MM.1S (cell line): Measurements from ENCODE around the gene CACNG6.

Experiments used
- DNase-seq: peaks from one replicate; pipeline ENCODE4 v3.0.0-alpha.2; 2015
- H2AFZ ChIP-seq: fragments of 300-600 bp; sonication (generic); 2 replicates; pipeline ENCODE4 v1.6.0; 2016; ENCODE audit warnings: antibody characterized with exemption, low read length
- H3F3A ChIP-seq: fragments of 300-600 bp; sonication (generic); 2 replicates; pipeline ENCODE4 v1.6.1; 2016; ENCODE audit warnings: mild to moderate bottlenecking, antibody characterized with exemption, low read length, moderate library complexity, mixed read lengths; ENCODE audit not compliant: insufficient read depth
- H3K27ac ChIP-seq: fragments of 300-600 bp; sonication (generic); 2 replicates; pipeline ENCODE4 v1.5.1; 2016; ENCODE audit warnings: mild to moderate bottlenecking, low read length
- H3K27me3 ChIP-seq: fragments of 300-600 bp; sonication (generic); replicated peaks from 2 replicates; pipeline ENCODE4 v1.6.0; 2016; ENCODE audit warnings: low read length; ENCODE audit not compliant: insufficient read depth
- H3K36me3 ChIP-seq: fragments of 300-600 bp; sonication (generic); replicated peaks from 2 replicates; pipeline ENCODE4 v1.6.1; 2016; ENCODE audit warnings: mild to moderate bottlenecking, low read length, mixed read lengths; ENCODE audit not compliant: insufficient read depth
- H3K4me1 ChIP-seq: fragments of 300-600 bp; sonication (generic); 2 replicates; pipeline ENCODE4 v1.6.1; 2016; ENCODE audit warnings: low read length, mixed read lengths
- H3K4me2 ChIP-seq: fragments of 300-600 bp; sonication (generic); 2 replicates; pipeline ENCODE4 v1.6.0; 2016; ENCODE audit warnings: low read depth, low read length
- H3K4me3 ChIP-seq: fragments of 300-600 bp; sonication (generic); 2 replicates; pipeline ENCODE4 v1.5.1; 2016; ENCODE audit warnings: low read length, mixed read lengths
- H3K79me2 ChIP-seq: fragments of 300-600 bp; sonication (generic); 2 replicates; pipeline ENCODE4 v1.6.1; 2016; ENCODE audit warnings: mixed run types, low read length, mixed read lengths
- H3K9ac ChIP-seq: fragments of 300-600 bp; sonication (generic); 2 replicates; pipeline ENCODE4 v1.6.1; 2016; ENCODE audit warnings: low read length, mixed read lengths
- H3K9me2 ChIP-seq: fragments of 300-600 bp; sonication (generic); replicated peaks from 2 replicates; pipeline ENCODE4 v1.6.1; 2016; ENCODE audit warnings: mild to moderate bottlenecking, low read length, mixed read lengths; ENCODE audit not compliant: insufficient read depth
- H3K9me3 ChIP-seq: fragments of 300-600 bp; sonication (generic); replicated peaks from 2 replicates; pipeline ENCODE4 v1.6.1; 2016; ENCODE audit warnings: mild to moderate bottlenecking, low read length, mixed read lengths; ENCODE audit not compliant: insufficient read depth
- H4K20me1 ChIP-seq: fragments of 300-600 bp; sonication (generic); 2 replicates; pipeline ENCODE4 v1.6.1; 2016; ENCODE audit warnings: mild to moderate bottlenecking, low read length, moderate library complexity, mixed read lengths; ENCODE audit not compliant: insufficient read depth
- EZH2 ChIP-seq: fragments of 300-600 bp; sonication (generic); optimal IDR thresholded peaks from 2 replicates; pipeline ENCODE3; 2017; ENCODE audit warnings: low read depth, mild to moderate bottlenecking, antibody characterized with exemption, low read length, mixed read lengths
- EZH2phosphoT487 ChIP-seq: fragments of 300-600 bp; sonication (generic); IDR thresholded peaks from 2 replicates; pipeline ENCODE4 v1.6.1; 2018; ENCODE audit warnings: antibody characterized with exemption, low read length
- TF ChIP-seq, protein P1 (sequence below): fragments of 300-600 bp; sonication (generic); IDR thresholded peaks from 2 replicates; pipeline ENCODE4 v1.5.1; 2016; ENCODE audit warnings: antibody characterized with exemption, low read length, mixed read lengths

The CACNG6 gene

DNA sequence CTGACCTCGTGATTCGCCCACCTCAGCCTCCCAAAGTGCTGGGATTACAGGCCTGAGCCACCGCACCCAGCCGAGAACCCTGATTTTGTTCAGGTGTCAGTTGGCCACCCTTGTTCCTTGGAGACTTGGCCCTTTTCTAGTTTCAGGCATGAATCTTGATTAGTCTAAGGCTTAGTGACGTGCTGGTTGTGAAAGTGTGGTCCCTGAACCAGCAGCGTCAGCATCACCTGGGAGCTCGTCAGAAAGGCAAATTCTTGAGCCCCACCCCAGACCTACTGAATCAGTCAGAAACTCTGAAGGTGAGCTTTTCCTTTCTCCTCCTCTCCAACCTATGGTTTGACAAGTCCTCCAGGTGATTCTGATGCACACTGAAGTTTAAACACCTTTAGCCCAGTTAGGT lies 35.2 kb downstream of the CACNG6 start:
- TF ChIP-seq, protein P1, sequence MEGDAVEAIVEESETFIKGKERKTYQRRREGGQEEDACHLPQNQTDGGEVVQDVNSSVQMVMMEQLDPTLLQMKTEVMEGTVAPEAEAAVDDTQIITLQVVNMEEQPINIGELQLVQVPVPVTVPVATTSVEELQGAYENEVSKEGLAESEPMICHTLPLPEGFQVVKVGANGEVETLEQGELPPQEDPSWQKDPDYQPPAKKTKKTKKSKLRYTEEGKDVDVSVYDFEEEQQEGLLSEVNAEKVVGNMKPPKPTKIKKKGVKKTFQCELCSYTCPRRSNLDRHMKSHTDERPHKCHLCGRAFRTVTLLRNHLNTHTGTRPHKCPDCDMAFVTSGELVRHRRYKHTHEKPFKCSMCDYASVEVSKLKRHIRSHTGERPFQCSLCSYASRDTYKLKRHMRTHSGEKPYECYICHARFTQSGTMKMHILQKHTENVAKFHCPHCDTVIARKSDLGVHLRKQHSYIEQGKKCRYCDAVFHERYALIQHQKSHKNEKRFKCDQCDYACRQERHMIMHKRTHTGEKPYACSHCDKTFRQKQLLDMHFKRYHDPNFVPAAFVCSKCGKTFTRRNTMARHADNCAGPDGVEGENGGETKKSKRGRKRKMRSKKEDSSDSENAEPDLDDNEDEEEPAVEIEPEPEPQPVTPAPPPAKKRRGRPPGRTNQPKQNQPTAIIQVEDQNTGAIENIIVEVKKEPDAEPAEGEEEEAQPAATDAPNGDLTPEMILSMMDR = no peak
- no peak for TF ChIP-seq EZH2
- no peak for TF ChIP-seq EZH2phosphoT487
- Histone ChIP-seq H3K4me1 (no peaks in the 10 kb centered on the region), H3K4me2 (no peak overlapping the region), H3K27me3 (peaks cover 7% of the 10 kb centered on the region; the same call in 1 of the 2 replicates), H3K9me3 (no peaks in the 10 kb centered on the region), H3F3A (no peaks in the 10 kb centered on the region), H3K79me2 (no peaks in the 10 kb centered on the region), H2AFZ (no peak overlapping the region), H4K20me1 (no peaks in the 10 kb centered on the region), H3K27ac (no peak overlapping the region), H3K9me2 (no peaks in the 10 kb centered on the region), H3K4me3 (no peak overlapping the region), H3K9ac (no peak overlapping the region), H3K36me3 (no peaks in the 10 kb centered on the region)
- DNase-seq = peak; percentile 8

DNA sequence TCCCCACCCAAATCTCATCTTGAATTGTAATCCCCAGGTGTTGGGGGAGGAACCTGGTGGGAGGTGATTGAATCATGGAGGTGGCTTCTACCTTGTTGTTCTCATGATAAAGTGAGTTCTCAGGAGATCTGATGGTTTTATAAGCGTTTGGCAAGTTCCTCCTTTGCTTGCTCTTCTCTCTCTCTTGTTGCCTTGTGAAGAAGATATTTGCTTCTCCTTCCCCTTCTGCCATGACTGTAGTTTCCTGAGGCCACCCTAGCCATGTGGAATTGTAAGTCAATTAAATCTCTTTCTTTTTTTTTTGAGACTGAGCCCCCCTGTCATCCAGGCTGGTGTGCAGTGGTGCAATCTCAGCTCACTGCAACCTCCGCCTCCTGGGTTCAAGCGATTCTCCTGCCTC lies 37.9 kb downstream of the CACNG6 start:
- H3K27me3 ChIP-seq = peaks cover 10% of the 10 kb centered on the region; the same call in 1 of the 2 replicates
- H3K36me3 ChIP-seq = no peaks in the 10 kb centered on the region
- H3K4me2 ChIP-seq = no peak overlapping the region
- H3K79me2 ChIP-seq = no peaks in the 10 kb centered on the region
- no peak overlapping the region for H3K9ac ChIP-seq
- TF ChIP-seq EZH2 (no peak), EZH2phosphoT487 (no peak)
- TF ChIP-seq, protein P1 = no peak
- no peak overlapping the region for H3K27ac ChIP-seq
- H3K4me3 ChIP-seq = no peak overlapping the region
- H4K20me1 ChIP-seq = no peaks in the 10 kb centered on the region
- H3K9me3 ChIP-seq = no peaks in the 10 kb centered on the region
- no peaks in the 10 kb centered on the region for H3K4me1 ChIP-seq
- no peaks in the 10 kb centered on the region for H3F3A ChIP-seq
- DNase-seq = no peak
- no peaks in the 10 kb centered on the region for H3K9me2 ChIP-seq
- no peak overlapping the region for H2AFZ ChIP-seq

DNA sequence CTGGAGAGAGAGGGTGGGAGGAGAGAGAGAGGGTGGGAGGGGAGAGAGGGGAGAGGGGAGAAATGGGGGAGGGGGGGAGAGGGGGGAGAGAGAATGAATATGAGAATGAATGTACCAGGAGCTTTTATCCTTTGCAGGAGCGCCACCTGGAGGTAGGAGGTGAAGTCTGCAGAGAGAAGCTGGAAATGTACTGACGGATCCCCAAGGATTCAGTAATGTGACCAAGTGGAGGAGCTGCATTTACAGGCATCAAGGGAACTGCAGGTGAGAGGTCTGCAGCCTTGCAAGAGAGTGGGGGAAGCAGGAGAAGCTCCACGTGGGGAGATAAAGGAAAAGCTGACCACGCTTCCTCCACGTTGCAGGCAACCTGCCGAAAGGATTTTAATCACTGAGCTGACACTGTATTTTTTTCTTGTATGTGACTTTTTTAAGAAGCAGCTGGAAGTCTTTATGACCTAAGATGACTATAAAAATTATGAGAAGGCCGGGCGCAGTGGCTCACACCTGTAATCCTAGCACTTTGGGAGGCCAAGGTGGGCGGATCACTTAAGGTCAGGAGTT lies 38.6 kb downstream of the CACNG6 start:
- Histone ChIP-seq H3F3A (no peaks in the 10 kb centered on the region), H3K9ac (no peak overlapping the region), H2AFZ (no peak overlapping the region), H3K79me2 (no peaks in the 10 kb centered on the region), H3K9me3 (no peaks in the 10 kb centered on the region), H3K27me3 (peaks cover 10% of the 10 kb centered on the region; the same call in 1 of the 2 replicates), H3K4me1 (no peaks in the 10 kb centered on the region), H3K4me2 (no peak overlapping the region), H3K4me3 (no peak overlapping the region), H3K36me3 (no peaks in the 10 kb centered on the region), H3K9me2 (no peaks in the 10 kb centered on the region), H4K20me1 (no peaks in the 10 kb centered on the region), H3K27ac (no peak overlapping the region)
- TF ChIP-seq, protein P1 = peak; percentile 45
- TF ChIP-seq EZH2phosphoT487 = no peak
- peak; percentile 21 for DNase-seq
